ENCODE measurements around the gene SETBP1.

The SETBP1 gene

GRCh38 chr18:44967599-44967998, 286.9 kb downstream of the SETBP1 start:
- Histone ChIP-seq H3K9ac (ENCODE audit: low read depth, low read length) (no peak overlapping the region), H3K27me3 (ENCODE audit: control insufficient read depth, insufficient read depth, low read length) (no peaks in the 10 kb centered on the region), H3K9me3 (ENCODE audit: control insufficient read depth, insufficient read depth, low read length) (no peaks in the 10 kb centered on the region), H3K4me1 (ENCODE audit: control insufficient read depth, insufficient read depth, low read length) (no peaks in the 10 kb centered on the region), H3K4me3 (ENCODE audit: low read depth, low read length) (no peak overlapping the region), H3K36me3 (ENCODE audit: control insufficient read depth, insufficient read depth, low read length) (no peaks in the 10 kb centered on the region)

- Histone ChIP-seq H3K9me3 (ENCODE audit: control insufficient read depth, insufficient read depth, low read length) (no peaks in the 10 kb centered on the region), H3K27me3 (ENCODE audit: control insufficient read depth, insufficient read depth, low read length) (no peaks in the 10 kb centered on the region), H3K4me1 (ENCODE audit: control insufficient read depth, insufficient read depth, low read length) (no peaks in the 10 kb centered on the region), H3K9ac (ENCODE audit: low read depth, low read length) (no peak overlapping the region), H3K36me3 (ENCODE audit: control insufficient read depth, insufficient read depth, low read length) (no peaks in the 10 kb centered on the region), H3K4me3 (ENCODE audit: low read depth, low read length) (no peak overlapping the region)
These were observed 287.6 kb downstream of the SETBP1 start for GRCh38 chr18:44968336-44968735.

GRCh38 chr18:44969214-44969795, 288.6 kb downstream of the SETBP1 start:
- no peaks in the 10 kb centered on the region for H3K36me3 ChIP-seq (ENCODE audit: control insufficient read depth, insufficient read depth, low read length)

GRCh38 chr18:44973282-44973681, 292.6 kb downstream of the SETBP1 start:
- no peaks in the 10 kb centered on the region for H3K9me3 ChIP-seq (ENCODE audit: control insufficient read depth, insufficient read depth, low read length)
- H3K27me3 ChIP-seq (ENCODE audit: control insufficient read depth, insufficient read depth, low read length) = no peaks in the 10 kb centered on the region
- H3K36me3 ChIP-seq (ENCODE audit: control insufficient read depth, insufficient read depth, low read length) = no peaks in the 10 kb centered on the region
- no peaks in the 10 kb centered on the region for H3K4me1 ChIP-seq (ENCODE audit: control insufficient read depth, insufficient read depth, low read length)
- no peak overlapping the region for H3K4me3 ChIP-seq (ENCODE audit: low read depth, low read length)
- no peak overlapping the region for H3K9ac ChIP-seq (ENCODE audit: low read depth, low read length)

More at GRCh38 chr18:44969214-44969795, 288.6 kb downstream of the SETBP1 start:
- Histone ChIP-seq H3K9me3 (ENCODE audit: control insufficient read depth, insufficient read depth, low read length) (no peaks in the 10 kb centered on the region), H3K4me3 (ENCODE audit: low read depth, low read length) (no peak overlapping the region), H3K4me1 (ENCODE audit: control insufficient read depth, insufficient read depth, low read length) (no peaks in the 10 kb centered on the region), H3K9ac (ENCODE audit: low read depth, low read length) (no peak overlapping the region), H3K27me3 (ENCODE audit: control insufficient read depth, insufficient read depth, low read length) (no peaks in the 10 kb centered on the region)

- H3K36me3 ChIP-seq (ENCODE audit: control insufficient read depth, insufficient read depth, low read length) = no peaks in the 10 kb centered on the region
- no peaks in the 10 kb centered on the region for H3K4me1 ChIP-seq (ENCODE audit: control insufficient read depth, insufficient read depth, low read length)
- H3K4me3 ChIP-seq (ENCODE audit: low read depth, low read length) = no peak overlapping the region
- no peaks in the 10 kb centered on the region for H3K27me3 ChIP-seq (ENCODE audit: control insufficient read depth, insufficient read depth, low read length)
- H3K9ac ChIP-seq (ENCODE audit: low read depth, low read length) = no peak overlapping the region
- H3K9me3 ChIP-seq (ENCODE audit: control insufficient read depth, insufficient read depth, low read length) = no peaks in the 10 kb centered on the region
These were observed 293.5 kb downstream of the SETBP1 start for GRCh38 chr18:44974174-44974573.

- no peaks in the 10 kb centered on the region for H3K4me1 ChIP-seq (ENCODE audit: control insufficient read depth, insufficient read depth, low read length)
These were observed 297.2 kb downstream of the SETBP1 start for GRCh38 chr18:44977856-44978255.

GRCh38 chr18:44979748-44980147, 299.1 kb downstream of the SETBP1 start:
- Histone ChIP-seq H3K9me3 (ENCODE audit: control insufficient read depth, insufficient read depth, low read length) (no peaks in the 10 kb centered on the region), H3K9ac (ENCODE audit: low read depth, low read length) (no peak overlapping the region), H3K36me3 (ENCODE audit: control insufficient read depth, insufficient read depth, low read length) (no peaks in the 10 kb centered on the region), H3K4me3 (ENCODE audit: low read depth, low read length) (no peak overlapping the region), H3K4me1 (ENCODE audit: control insufficient read depth, insufficient read depth, low read length) (no peaks in the 10 kb centered on the region), H3K27me3 (ENCODE audit: control insufficient read depth, insufficient read depth, low read length) (no peaks in the 10 kb centered on the region)

More at GRCh38 chr18:44977856-44978255, 297.2 kb downstream of the SETBP1 start:
- Histone ChIP-seq H3K9ac (ENCODE audit: low read depth, low read length) (no peak overlapping the region), H3K27me3 (ENCODE audit: control insufficient read depth, insufficient read depth, low read length) (no peaks in the 10 kb centered on the region), H3K4me3 (ENCODE audit: low read depth, low read length) (no peak overlapping the region), H3K9me3 (ENCODE audit: control insufficient read depth, insufficient read depth, low read length) (no peaks in the 10 kb centered on the region), H3K36me3 (ENCODE audit: control insufficient read depth, insufficient read depth, low read length) (no peaks in the 10 kb centered on the region)

- no peaks in the 10 kb centered on the region for H3K4me1 ChIP-seq (ENCODE audit: control insufficient read depth, insufficient read depth, low read length)
- no peaks in the 10 kb centered on the region for H3K27me3 ChIP-seq (ENCODE audit: control insufficient read depth, insufficient read depth, low read length)
- H3K9me3 ChIP-seq (ENCODE audit: control insufficient read depth, insufficient read depth, low read length) = no peaks in the 10 kb centered on the region
- no peaks in the 10 kb centered on the region for H3K36me3 ChIP-seq (ENCODE audit: control insufficient read depth, insufficient read depth, low read length)
- H3K4me3 ChIP-seq (ENCODE audit: low read depth, low read length) = no peak overlapping the region
- no peak overlapping the region for H3K9ac ChIP-seq (ENCODE audit: low read depth, low read length)
These were observed 300.4 kb downstream of the SETBP1 start for GRCh38 chr18:44981121-44981520.

GRCh38 chr18:44986933-44987332, 306.2 kb downstream of the SETBP1 start:
- H3K9me3 ChIP-seq (ENCODE audit: control insufficient read depth, insufficient read depth, low read length) = no peaks in the 10 kb centered on the region
- H3K36me3 ChIP-seq (ENCODE audit: control insufficient read depth, insufficient read depth, low read length) = no peaks in the 10 kb centered on the region
- H3K27me3 ChIP-seq (ENCODE audit: control insufficient read depth, insufficient read depth, low read length) = no peaks in the 10 kb centered on the region
- H3K4me3 ChIP-seq (ENCODE audit: low read depth, low read length) = no peak overlapping the region
- H3K9ac ChIP-seq (ENCODE audit: low read depth, low read length) = no peak overlapping the region
- no peaks in the 10 kb centered on the region for H3K4me1 ChIP-seq (ENCODE audit: control insufficient read depth, insufficient read depth, low read length)

- Histone ChIP-seq H3K4me1 (ENCODE audit: control insufficient read depth, insufficient read depth, low read length) (no peaks in the 10 kb centered on the region), H3K36me3 (ENCODE audit: control insufficient read depth, insufficient read depth, low read length) (no peaks in the 10 kb centered on the region), H3K27me3 (ENCODE audit: control insufficient read depth, insufficient read depth, low read length) (no peaks in the 10 kb centered on the region), H3K4me3 (ENCODE audit: low read depth, low read length) (no peak overlapping the region), H3K9ac (ENCODE audit: low read depth, low read length) (no peak overlapping the region), H3K9me3 (ENCODE audit: control insufficient read depth, insufficient read depth, low read length) (no peaks in the 10 kb centered on the region)
These were observed 306.7 kb downstream of the SETBP1 start for GRCh38 chr18:44987371-44987770.

- Histone ChIP-seq H3K4me1 (ENCODE audit: control insufficient read depth, insufficient read depth, low read length) (no peaks in the 10 kb centered on the region), H3K9me3 (ENCODE audit: control insufficient read depth, insufficient read depth, low read length) (no peaks in the 10 kb centered on the region), H3K27me3 (ENCODE audit: control insufficient read depth, insufficient read depth, low read length) (no peaks in the 10 kb centered on the region)
These were observed 308.3 kb downstream of the SETBP1 start for GRCh38 chr18:44988821-44989587.

GRCh38 chr18:44996261-44996660, 315.6 kb downstream of the SETBP1 start:
- H3K36me3 ChIP-seq (ENCODE audit: control insufficient read depth, insufficient read depth, low read length) = no peaks in the 10 kb centered on the region
- no peak overlapping the region for H3K9ac ChIP-seq (ENCODE audit: low read depth, low read length)
- H3K27me3 ChIP-seq (ENCODE audit: control insufficient read depth, insufficient read depth, low read length) = no peaks in the 10 kb centered on the region
- H3K4me3 ChIP-seq (ENCODE audit: low read depth, low read length) = no peak overlapping the region
- H3K9me3 ChIP-seq (ENCODE audit: control insufficient read depth, insufficient read depth, low read length) = no peaks in the 10 kb centered on the region
- H3K4me1 ChIP-seq (ENCODE audit: control insufficient read depth, insufficient read depth, low read length) = no peaks in the 10 kb centered on the region

More at GRCh38 chr18:44988821-44989587, 308.3 kb downstream of the SETBP1 start:
- H3K9ac ChIP-seq (ENCODE audit: low read depth, low read length) = no peak overlapping the region
- H3K36me3 ChIP-seq (ENCODE audit: control insufficient read depth, insufficient read depth, low read length) = no peaks in the 10 kb centered on the region
- H3K4me3 ChIP-seq (ENCODE audit: low read depth, low read length) = no peak overlapping the region
